Urinary bladder (tissue), 4 donors: Measurements from ENCODE around the gene OXSR1. TPM values are rescaled to one million over a fixed set of nuclear protein-coding genes. Genes with fewer than 3 reads are reported as not detected.
"Not testable (repeated sequence)": the region's sequence is repeated elsewhere in the genome, so short reads cannot be mapped to it uniquely, and the experiment has no call there.

ENCODE experiments used
- DNase-seq: peaks from one replicate; pipeline ENCODE4 v3.0.0-alpha.2; 2015; ENCODE audit errors: extremely low spot score
- H3K27ac ChIP-seq: one replicate; pipeline ENCODE4 v1.5.1; 2013; ENCODE audit warnings: low read depth, mild to moderate bottlenecking, moderate library complexity
- H3K36me3 ChIP-seq: one replicate; pipeline ENCODE4 v1.6.1; 2013; ENCODE audit warnings: mild to moderate bottlenecking, moderate library complexity; ENCODE audit not compliant: insufficient read depth
- H3K4me1 ChIP-seq: one replicate; pipeline ENCODE4 v1.6.1; 2013; ENCODE audit warnings: mild to moderate bottlenecking, moderate library complexity; ENCODE audit not compliant: insufficient read depth
- H3K4me3 ChIP-seq: one replicate; pipeline ENCODE4 v1.5.1; 2013; ENCODE audit warnings: low read depth, low read length
- WGBS: extraction: QIAGEN DNeasy Blood & Tissue Kit; methylation state at CpG from one replicate; pipeline ENCODE4 v1.1.7; 2013; 5-methylcytosine and 5-hydroxymethylcytosine counted together
- polyA plus RNA-seq: library from polyadenylated mRNA; stranded (reverse); fragments of 200-250 nt; gene quantifications from one replicate; pipeline ENCODE4 v1.2.3, GENCODE V29; 2013
- total RNA-seq: library from RNA; depleted of rRNA; stranded (reverse); fragments of >200 nt; gene quantifications from one replicate; pipeline ENCODE4 v1.2.3, GENCODE V29; 2014
- donor health status: healthy with polysubstance abuse.
- donor health status: healthy.

The OXSR1 gene
- total and polyA plus RNA-seq, 2 donors = 24.4 to 52.2 TPM

DNA sequence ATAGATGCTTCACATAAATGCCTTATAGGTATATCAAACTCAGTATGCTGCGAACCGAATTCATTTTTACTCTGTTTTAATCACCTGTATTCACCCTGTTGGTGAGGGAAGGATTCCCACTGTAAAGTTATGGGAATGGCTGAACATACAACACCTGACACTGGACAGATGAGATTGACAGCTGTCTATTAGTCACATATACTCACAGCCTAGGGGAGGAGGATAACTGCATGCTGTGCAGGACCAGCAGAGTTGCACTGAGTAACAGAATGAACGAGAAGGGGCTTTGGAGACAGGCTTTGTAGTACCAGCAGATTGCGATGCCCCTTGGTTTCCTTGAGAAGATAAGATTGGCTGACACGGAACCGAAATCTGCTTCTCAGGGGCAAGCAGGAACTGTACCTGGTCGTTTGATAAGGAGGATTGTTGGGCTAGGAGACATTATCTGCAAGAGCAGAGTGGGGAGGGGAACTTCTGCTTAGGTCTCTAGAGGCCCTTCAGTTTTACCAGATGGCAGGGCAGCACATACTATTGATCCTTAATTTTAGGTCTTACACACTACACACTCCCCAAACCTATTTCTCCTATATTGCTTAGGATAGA, 56.8 kb downstream of the OXSR1 start:
- 83% methylated on average over 7 of the region's 7 CpGs for WGBS
- H3K27ac ChIP-seq = no peak overlapping the region
- H3K4me1 ChIP-seq = no peaks in the 10 kb centered on the region
- no peaks in the 10 kb centered on the region for H3K36me3 ChIP-seq
- no peak for DNase-seq
- H3K4me3 ChIP-seq = no peak overlapping the region

DNA sequence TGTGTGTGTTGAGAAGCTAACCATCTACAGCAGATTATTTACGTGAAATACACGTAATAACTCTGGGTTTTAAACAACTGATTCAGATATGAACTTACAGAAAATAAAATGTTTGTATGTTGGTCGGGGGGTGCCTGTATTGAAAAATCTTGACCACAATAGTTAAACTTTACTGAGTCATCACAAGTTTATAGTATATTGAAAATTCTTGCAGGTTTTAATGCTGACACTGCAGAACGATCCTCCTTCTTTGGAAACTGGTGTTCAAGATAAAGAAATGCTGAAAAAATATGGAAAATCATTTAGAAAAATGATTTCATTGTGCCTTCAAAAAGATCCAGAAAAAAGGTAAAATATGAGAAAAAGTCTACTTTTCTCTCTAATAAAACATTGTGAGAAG, 59.0 kb downstream of the OXSR1 start:
- WGBS = 91% methylated on average over 4 of the region's 4 CpGs
- H3K36me3 ChIP-seq = no peaks in the 10 kb centered on the region

DNA sequence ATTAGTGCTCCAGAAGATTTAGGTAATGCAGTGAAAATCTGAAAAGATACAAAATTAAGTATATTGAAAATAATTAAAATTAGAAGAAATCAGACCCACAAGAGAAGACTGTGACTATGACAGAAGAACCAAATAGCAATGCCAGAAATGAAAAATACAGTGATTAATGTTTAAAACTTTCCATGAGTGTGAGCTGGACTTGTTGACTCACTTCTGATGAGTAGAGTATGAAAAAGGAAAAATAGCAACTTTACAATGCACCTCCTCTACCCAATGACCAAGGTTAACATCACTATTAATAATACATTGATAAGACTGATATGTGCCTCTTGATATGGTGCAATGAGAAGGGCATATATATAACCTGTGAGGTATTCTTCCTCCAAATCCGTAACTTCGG, 60.9 kb downstream of the OXSR1 start:
- DNase-seq = no peak
- no peak overlapping the region for H3K27ac ChIP-seq
- no peaks in the 10 kb centered on the region for H3K4me1 ChIP-seq
- no peak overlapping the region for H3K4me3 ChIP-seq
- H3K36me3 ChIP-seq = peaks cover 3% of the 10 kb centered on the region
- 96% methylated on average over 2 of the region's 2 CpGs for WGBS

More for the DNA sequence above, 59.0 kb downstream of the OXSR1 start:
- Histone ChIP-seq H3K4me3 (no peak overlapping the region), H3K4me1 (no peaks in the 10 kb centered on the region), H3K27ac (no peak overlapping the region)
- no peak for DNase-seq

DNA sequence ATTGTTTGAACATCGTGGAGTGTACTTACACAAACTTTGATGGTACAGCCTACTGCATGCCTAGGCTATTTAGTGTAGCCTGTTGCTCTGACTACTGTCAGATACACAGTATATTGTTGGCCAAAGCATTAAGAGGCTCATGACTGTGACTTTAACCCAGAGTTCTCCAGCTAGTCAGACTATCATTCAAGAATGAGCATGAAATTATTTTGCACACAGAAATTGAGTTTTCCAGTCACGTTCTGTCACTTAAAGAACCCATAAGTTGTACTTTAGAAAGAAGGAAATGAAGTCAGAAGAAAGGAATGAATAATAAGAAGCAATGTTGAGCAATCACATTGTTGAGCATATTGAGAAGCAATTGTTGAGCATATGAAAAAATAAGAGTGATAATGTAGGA, 62.7 kb downstream of the OXSR1 start:
- Histone ChIP-seq H3K27ac (no peak overlapping the region), H3K36me3 (peaks cover 3% of the 10 kb centered on the region), H3K4me1 (no peaks in the 10 kb centered on the region), H3K4me3 (no peak overlapping the region)
- 77% methylated on average over 2 of the region's 2 CpGs for WGBS
- DNase-seq = no peak

DNA sequence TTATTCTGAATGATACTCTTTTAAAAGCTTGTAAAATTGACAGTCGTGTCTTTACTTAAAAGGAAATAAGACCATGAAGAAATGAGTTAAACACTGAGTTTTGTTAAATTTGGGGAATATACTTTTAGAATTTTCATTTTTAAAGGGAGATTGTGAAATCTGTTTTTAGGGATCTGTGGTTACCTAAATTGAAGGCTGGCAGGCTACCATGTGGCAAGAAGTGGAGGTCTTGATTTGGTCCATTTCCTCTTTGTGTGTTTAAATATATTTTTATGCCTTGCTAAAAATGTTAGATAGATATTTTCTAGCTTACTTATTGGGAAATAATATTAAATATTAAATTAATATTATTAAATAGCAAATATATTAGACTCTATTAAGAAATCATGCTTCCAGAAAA, 63.7 kb downstream of the OXSR1 start:
- H3K4me3 ChIP-seq = no peak overlapping the region
- peaks cover 3% of the 10 kb centered on the region for H3K36me3 ChIP-seq
- no peak overlapping the region for H3K27ac ChIP-seq
- DNase-seq = no peak
- 85% methylated on average over 1 of the region's 1 CpG for WGBS
- no peaks in the 10 kb centered on the region for H3K4me1 ChIP-seq

DNA sequence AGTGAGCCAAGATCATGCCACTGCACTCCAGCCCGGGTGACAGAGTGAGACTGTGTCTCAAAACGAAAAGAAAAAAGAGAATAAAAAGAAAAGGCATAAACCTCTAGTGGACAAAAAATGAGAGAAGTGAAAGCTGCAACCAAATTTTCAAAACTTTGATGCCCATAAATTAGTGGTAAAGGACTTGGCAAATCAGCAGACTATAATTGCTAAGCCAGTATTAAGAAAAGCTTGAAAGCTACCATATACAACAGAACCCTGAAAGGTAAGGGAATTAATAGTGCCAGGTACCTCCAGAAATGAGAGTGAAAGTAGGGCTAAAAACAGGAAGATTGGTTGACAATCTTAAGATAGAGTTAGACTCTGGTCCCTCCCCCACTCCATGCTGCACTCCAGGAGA, 67.4 kb downstream of the OXSR1 start:
- no peak overlapping the region for H3K4me3 ChIP-seq
- H3K27ac ChIP-seq = no peak overlapping the region
- WGBS = 89% methylated on average over 2 of the region's 2 CpGs
- DNase-seq = no peak
- peaks cover 9% of the 10 kb centered on the region for H3K36me3 ChIP-seq
- no peaks in the 10 kb centered on the region for H3K4me1 ChIP-seq

DNA sequence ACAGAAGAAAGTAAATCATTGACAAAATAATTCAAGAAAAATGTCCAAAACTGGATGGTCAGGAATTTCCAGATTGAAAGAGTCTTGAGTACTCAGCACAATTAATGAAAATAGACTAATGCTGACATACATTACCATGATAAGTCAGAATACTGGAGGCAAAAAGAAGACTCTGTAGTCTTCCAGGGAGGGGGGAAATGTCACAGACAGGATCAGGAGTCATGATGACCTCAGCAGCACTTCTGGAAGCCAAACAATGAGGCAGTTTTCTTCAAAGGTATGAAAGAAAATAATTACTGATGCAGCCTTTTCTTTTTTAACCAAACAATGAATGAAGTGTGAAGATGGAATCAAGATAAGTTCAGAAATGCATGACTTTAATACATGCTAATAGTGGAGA, 70.1 kb downstream of the OXSR1 start:
- no peak overlapping the region for H3K4me3 ChIP-seq
- H3K4me1 ChIP-seq = no peaks in the 10 kb centered on the region
- H3K36me3 ChIP-seq = peaks cover 11% of the 10 kb centered on the region
- DNase-seq = no peak
- H3K27ac ChIP-seq = no peak overlapping the region

DNA sequence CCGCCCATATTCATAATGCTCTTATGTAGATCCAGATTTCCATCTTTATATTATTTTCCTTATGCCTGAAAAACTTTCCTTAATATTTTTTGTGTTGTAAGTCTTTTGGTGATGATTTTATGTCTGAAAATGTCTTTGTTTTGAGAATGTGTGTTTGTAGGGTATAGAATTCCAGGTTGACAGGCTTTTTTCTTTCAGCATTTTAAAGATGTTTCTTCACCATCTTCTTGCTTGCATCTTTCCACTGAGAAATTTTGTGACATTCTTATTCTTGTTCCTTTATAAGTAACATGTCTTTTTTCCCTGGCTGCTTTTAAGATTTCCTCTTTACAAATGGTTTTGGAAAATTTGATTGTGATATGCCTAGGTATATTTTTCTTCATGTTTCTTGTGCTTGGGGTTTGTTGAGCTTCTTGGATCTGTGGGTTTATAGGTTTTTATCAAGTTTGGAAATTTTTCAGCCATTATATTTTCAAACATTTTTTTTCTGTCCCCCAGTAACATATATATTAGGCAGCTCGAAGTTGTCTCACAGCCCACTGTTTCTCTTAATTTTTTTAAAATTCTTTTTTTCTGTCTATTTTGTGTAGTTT, 73.2 kb downstream of the OXSR1 start:
- no peak for DNase-seq
- no peaks in the 10 kb centered on the region for H3K4me1 ChIP-seq
- 96% methylated on average over 2 of the region's 2 CpGs for WGBS
- H3K36me3 ChIP-seq = peaks cover 8% of the 10 kb centered on the region
- no peak overlapping the region for H3K4me3 ChIP-seq
- no peak overlapping the region for H3K27ac ChIP-seq

DNA sequence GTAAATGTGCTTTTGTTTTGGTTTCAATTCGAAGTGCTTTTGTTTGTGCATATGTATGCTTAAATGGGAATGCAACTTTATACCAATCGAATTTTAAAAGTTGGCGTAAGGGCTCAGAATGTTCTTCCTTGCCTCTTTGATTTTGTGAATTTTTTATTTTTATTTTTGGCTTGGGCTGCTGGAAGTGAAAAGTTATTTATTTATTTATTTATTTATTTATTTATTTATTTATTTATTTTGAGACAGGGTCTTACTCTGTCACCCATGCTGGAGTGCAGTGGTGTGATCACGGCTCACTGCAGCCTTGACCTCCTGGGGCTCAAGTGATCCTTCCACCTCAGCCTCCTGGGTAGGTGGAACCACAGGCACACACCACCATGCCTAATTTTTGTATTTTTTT, 77.5 kb downstream of the OXSR1 start:
- WGBS = 95% methylated on average over 4 of the region's 4 CpGs
- H3K4me1 ChIP-seq, DNase-seq, H3K4me3 ChIP-seq, H3K36me3 ChIP-seq, H3K27ac ChIP-seq: not testable (repeated sequence)

DNA sequence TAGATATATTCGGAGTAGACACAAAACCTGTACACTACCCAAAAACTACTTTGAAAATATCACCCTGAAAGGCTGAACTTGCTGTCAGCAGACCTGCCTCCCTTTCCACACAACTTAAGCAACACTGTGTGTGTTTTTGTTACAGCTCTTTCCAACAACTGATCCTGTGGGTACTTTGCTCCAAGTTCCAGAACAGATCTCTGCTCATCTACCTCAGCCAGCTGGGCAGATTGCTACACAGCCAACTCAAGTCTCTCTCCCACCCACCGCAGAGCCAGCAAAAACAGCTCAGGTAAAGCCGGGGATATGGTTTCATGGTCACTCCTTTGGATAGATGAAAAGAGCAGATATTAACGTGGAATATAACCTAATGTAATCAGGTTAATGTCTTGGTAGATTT, 80.6 kb downstream of the OXSR1 start:
- 93% methylated on average over 4 of the region's 4 CpGs for WGBS
- Histone ChIP-seq H3K4me1 (no peaks in the 10 kb centered on the region), H3K36me3 (peaks cover 5% of the 10 kb centered on the region), H3K27ac (no peak overlapping the region), H3K4me3 (no peak overlapping the region)
- no peak for DNase-seq

DNA sequence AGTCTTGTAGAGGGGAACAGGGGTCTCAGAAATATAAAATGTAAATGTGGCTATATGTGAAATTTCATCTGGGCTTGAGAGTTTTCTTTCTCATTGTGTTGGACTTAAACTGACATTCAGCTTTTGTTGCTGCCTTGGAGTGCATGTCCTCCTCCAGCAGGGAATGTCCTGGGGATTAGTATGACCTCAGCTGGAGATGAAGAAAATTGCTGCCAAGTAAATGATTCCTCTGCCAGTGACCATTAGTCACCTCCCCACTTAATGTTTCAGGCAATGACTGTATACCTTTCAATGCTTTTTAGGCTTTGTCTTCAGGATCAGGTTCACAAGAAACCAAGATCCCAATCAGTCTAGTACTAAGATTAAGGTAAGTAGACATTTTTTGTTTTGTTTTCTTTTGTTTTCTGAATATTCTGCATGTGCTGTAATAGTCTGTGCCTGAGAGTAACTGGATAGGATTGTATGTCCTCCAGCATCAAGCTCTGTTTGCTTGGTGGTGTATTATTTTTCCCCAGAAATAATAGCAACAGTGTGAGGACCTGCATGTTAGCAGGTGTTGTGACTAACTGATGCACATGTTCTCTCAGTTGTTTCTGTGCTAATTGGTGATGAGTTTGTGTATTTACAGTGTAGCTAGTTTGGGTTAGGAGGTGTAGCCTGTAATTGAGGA, 82.2 kb downstream of the OXSR1 start:
- Histone ChIP-seq H3K4me3 (no peak overlapping the region), H3K36me3 (peaks cover 5% of the 10 kb centered on the region), H3K4me1 (no peaks in the 10 kb centered on the region), H3K27ac (no peak overlapping the region)
- no peak for DNase-seq

DNA sequence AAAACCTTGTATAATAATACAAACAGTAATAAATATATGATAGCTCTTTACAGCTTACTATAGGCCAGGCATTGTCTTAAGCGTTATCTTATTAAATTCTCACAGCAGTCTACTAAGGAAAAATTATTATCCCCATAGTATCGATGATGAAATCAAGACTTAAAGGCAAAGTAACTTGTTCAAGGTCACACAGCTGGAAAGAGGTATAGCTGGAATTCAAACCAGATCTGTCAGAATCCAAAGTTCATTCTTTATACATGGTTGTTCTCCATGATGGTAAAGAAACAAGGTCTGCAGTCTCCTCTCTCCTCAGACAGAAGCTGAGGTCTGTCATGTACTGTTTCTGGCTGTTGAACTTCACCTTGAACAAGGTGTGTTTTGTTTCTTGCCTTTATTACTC, 84.9 kb downstream of the OXSR1 start:
- no peak for DNase-seq
- no peak overlapping the region for H3K4me3 ChIP-seq
- no peaks in the 10 kb centered on the region for H3K4me1 ChIP-seq
- H3K27ac ChIP-seq = no peak overlapping the region
- H3K36me3 ChIP-seq = peaks cover 5% of the 10 kb centered on the region
- 95% methylated on average over 2 of the region's 2 CpGs for WGBS

DNA sequence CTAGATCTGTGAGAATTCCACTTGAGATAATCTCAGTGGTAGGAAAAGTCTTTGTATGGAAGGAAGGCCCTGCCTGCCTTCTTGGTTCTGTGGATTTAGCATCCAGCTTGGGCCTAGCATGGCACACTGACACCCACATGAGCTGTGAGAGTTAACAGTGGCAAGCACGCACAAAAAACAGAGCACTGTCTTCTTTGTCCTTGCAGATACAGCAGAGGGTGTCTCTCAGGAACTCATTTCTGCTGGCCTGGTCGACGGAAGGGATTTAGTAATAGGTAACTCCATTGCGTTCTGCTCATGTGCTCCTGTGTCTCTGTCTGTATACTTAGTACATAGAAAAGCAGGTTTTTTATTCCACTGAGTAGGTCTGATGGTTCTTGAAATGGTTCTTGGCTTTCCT, 85.9 kb downstream of the OXSR1 start:
- no peak overlapping the region for H3K4me3 ChIP-seq
- 92% methylated on average over 4 of the region's 4 CpGs for WGBS
- peaks cover 5% of the 10 kb centered on the region for H3K36me3 ChIP-seq
- H3K27ac ChIP-seq = no peak overlapping the region
- no peaks in the 10 kb centered on the region for H3K4me1 ChIP-seq
- no peak for DNase-seq

DNA sequence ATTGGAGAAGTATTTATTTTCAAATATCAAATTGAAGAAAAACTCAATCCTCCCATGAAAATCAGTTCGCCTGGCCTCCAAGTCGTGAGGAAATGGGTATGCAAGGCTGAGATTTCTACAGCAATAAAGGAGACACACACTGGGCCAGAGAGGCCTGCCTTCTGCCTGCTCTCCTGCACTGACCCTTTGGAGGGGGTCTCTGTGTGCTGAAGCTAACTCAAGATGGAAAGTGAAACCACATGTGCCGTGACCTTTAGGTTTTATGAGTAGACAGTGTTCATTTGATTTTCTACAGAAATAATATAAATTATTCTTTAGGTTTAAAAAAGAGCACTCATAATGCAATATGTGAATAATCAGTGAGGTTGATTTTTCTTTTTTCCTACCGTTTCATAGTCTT, 88.4 kb downstream of the OXSR1 start:
- H3K4me1 ChIP-seq = no peaks in the 10 kb centered on the region
- H3K27ac ChIP-seq = no peak overlapping the region
- DNase-seq = no peak
- WGBS = 80% methylated on average over 4 of the region's 4 CpGs
- no peak overlapping the region for H3K4me3 ChIP-seq
- peaks cover 5% of the 10 kb centered on the region for H3K36me3 ChIP-seq
